NT2/D1 (cell line): Measurements from ENCODE around the gene PCSK7.

Experiments
- SUZ12 ChIP-seq: IDR thresholded peaks from 2 replicates; pipeline ENCODE4 v1.6.1; 2011; ENCODE audit not compliant: insufficient read length, insufficient read depth; ENCODE audit errors: extremely low read depth
- ZNF274 ChIP-seq: IDR thresholded peaks from 2 replicates; pipeline ENCODE4 v1.6.1; 2011; ENCODE audit warnings: mild to moderate bottlenecking, low read depth, low read length

- no peak for TF ChIP-seq SUZ12
- TF ChIP-seq ZNF274 = no peak
These were observed 43.2 kb downstream of the PCSK7 start for GRCh38 chr11:117188620-117189081.
